Astrocyte (in vitro differentiated cells and primary cell): ENCODE measurements around the gene KLHDC9. TPM values are rescaled to one million over a fixed set of nuclear protein-coding genes. Genes with fewer than 3 reads are reported as not detected.
A peak's percentile ranks its signal among the peaks of the same experiment; 100 is the strongest.
"Not testable (repeated sequence)": the region's sequence is repeated elsewhere in the genome, so short reads cannot be mapped to it uniquely, and the experiment has no call there.

ENCODE experiments used
- DNase-seq: peaks from one replicate; pipeline ENCODE4 v3.0.0-alpha.2; 2010; ENCODE audit warnings: low read depth
- FAIRE-seq: peaks from 2 replicates; lab custom pipeline; 2011; peaks lifted over from hg19 to GRCh38; lab: Jason Lieb, UNC
- H2AFZ ChIP-seq: 2 replicates; pipeline ENCODE4 v1.6.0; 2012; ENCODE audit warnings: low read depth, low read length, inconsistent platforms
- H3K27ac ChIP-seq: 2 replicates; pipeline ENCODE4 v1.5.1; 2011; ENCODE audit warnings: low read depth, low read length, inconsistent platforms
- H3K27me3 ChIP-seq: 2 replicates; pipeline ENCODE4 v1.6.0; 2011; ENCODE audit warnings: low read length, inconsistent platforms; ENCODE audit not compliant: insufficient read depth
- H3K36me3 ChIP-seq: 2 replicates; pipeline ENCODE4 v1.5.1; 2011; ENCODE audit warnings: low read length, inconsistent platforms; ENCODE audit not compliant: insufficient read depth
- H3K4me1 ChIP-seq: 2 replicates; pipeline ENCODE4 v1.5.1; 2011; ENCODE audit warnings: low read length, inconsistent platforms; ENCODE audit not compliant: insufficient read depth
- H3K4me2 ChIP-seq: 2 replicates; pipeline ENCODE4 v1.6.0; 2012; ENCODE audit warnings: low read length, inconsistent platforms
- H3K4me3 ChIP-seq: 2 replicates; pipeline ENCODE4 v1.5.1; 2011; ENCODE audit warnings: low read depth, mild to moderate bottlenecking, low read length, inconsistent platforms; ENCODE audit not compliant: insufficient read depth
- H3K79me2 ChIP-seq: 2 replicates; pipeline ENCODE4 v1.6.0; 2012; ENCODE audit warnings: mild to moderate bottlenecking, low read length, inconsistent platforms; ENCODE audit not compliant: insufficient read depth
- H3K9ac ChIP-seq: 2 replicates; pipeline ENCODE4 v1.6.0; 2012; ENCODE audit warnings: mild to moderate bottlenecking, low read length, inconsistent platforms
- H3K9me3 ChIP-seq: 2 replicates; pipeline ENCODE4 v1.5.1; 2012; ENCODE audit warnings: low read depth, mild to moderate bottlenecking, low read length, inconsistent platforms; ENCODE audit not compliant: insufficient read depth
- H4K20me1 ChIP-seq: 2 replicates; pipeline ENCODE4 v1.6.0; 2012; ENCODE audit warnings: low read length, inconsistent platforms; ENCODE audit not compliant: insufficient read depth
- H3K27ac Mint-ChIP-seq: one replicate; pipeline ENCODE4 v1.8.0; 2021; ENCODE audit warnings: mild to moderate bottlenecking, mixed read lengths; ENCODE audit not compliant: unreplicated experiment
- H3K27me3 Mint-ChIP-seq: one replicate; pipeline ENCODE4 v1.8.0; 2021; ENCODE audit warnings: low read depth, mixed read lengths; ENCODE audit not compliant: unreplicated experiment
- H3K36me3 Mint-ChIP-seq: one replicate; pipeline ENCODE4 v1.8.0; 2021; ENCODE audit warnings: low read depth, mixed read lengths; ENCODE audit not compliant: unreplicated experiment
- H3K4me1 Mint-ChIP-seq: one replicate; pipeline ENCODE4 v1.8.0; 2021; ENCODE audit warnings: low read depth, mixed read lengths; ENCODE audit not compliant: unreplicated experiment
- H3K4me3 Mint-ChIP-seq: one replicate; pipeline ENCODE4 v1.8.0; 2021; ENCODE audit warnings: mild to moderate bottlenecking, moderate library complexity, mixed read lengths; ENCODE audit not compliant: unreplicated experiment
- H3K9me3 Mint-ChIP-seq: one replicate; pipeline ENCODE4 v1.8.0; 2021; ENCODE audit warnings: mild to moderate bottlenecking, mixed read lengths; ENCODE audit not compliant: unreplicated experiment
- CTCF ChIP-seq: IDR thresholded peaks from 2 replicates; pipeline ENCODE4 v1.5.1; 2011; ENCODE audit warnings: low read depth, mild to moderate bottlenecking, inconsistent platforms, low read length, moderate library complexity; ENCODE audit not compliant: insufficient read depth
- EZH2 ChIP-seq: IDR thresholded peaks from 2 replicates; pipeline ENCODE4 v1.6.1; 2012; ENCODE audit warnings: mild to moderate bottlenecking, low read length, inconsistent platforms; ENCODE audit not compliant: insufficient read depth
- total RNA-seq: library from RNA; stranded (reverse); gene quantifications from 2 replicates; pipeline ENCODE4 v1.2.1, GENCODE V29; 2021

KLHDC9 gene
- total RNA-seq, 1 donor from 2014 or later = 1.5 TPM

GRCh38 chr1:161114556-161114955, 16.4 kb downstream of the KLHDC9 start:
- DNase-seq (no peak), FAIRE-seq (no peak)
- Histone ChIP-seq H3K9ac (peak overlapping the region; percentile 23), H3K36me3 (peaks cover 6% of the 10 kb centered on the region), H3K79me2 (peaks cover 97% of the 10 kb centered on the region), H3K27ac (peak overlapping the region; percentile 98), H2AFZ (no peak overlapping the region), H3K4me1 (peaks cover 27% of the 10 kb centered on the region), H3K27me3 (no peaks in the 10 kb centered on the region), H3K9me3 (no peaks in the 10 kb centered on the region), H3K4me2 (peak overlapping the region; percentile 86), H3K4me3 (no peak overlapping the region), H4K20me1 (peaks cover 51% of the 10 kb centered on the region)
- peaks cover 3% of the 10 kb centered on the region for H3K36me3 Mint-ChIP-seq
- TF ChIP-seq CTCF (no peak), EZH2 (no peak)
- H3K27ac Mint-ChIP-seq = peak overlapping the region; percentile 86
- H3K4me3 Mint-ChIP-seq = no peak overlapping the region
- H3K27me3 Mint-ChIP-seq = no peaks in the 10 kb centered on the region
- H3K4me1 Mint-ChIP-seq = peaks cover 26% of the 10 kb centered on the region
- no peaks in the 10 kb centered on the region for H3K9me3 Mint-ChIP-seq

GRCh38 chr1:161115132-161115711, 17.1 kb downstream of the KLHDC9 start:
- peak overlapping the region; percentile 66 for H3K4me3 Mint-ChIP-seq
- no peaks in the 10 kb centered on the region for H3K9me3 Mint-ChIP-seq
- FAIRE-seq (no peak), DNase-seq (peak; percentile 96)
- Histone ChIP-seq H3K27me3 (no peaks in the 10 kb centered on the region), H3K9ac (peak overlapping the region; percentile 44), H3K36me3 (peaks cover 10% of the 10 kb centered on the region), H3K27ac (peak overlapping the region; percentile 98), H2AFZ (no peak overlapping the region), H3K4me3 (no peak overlapping the region), H3K4me1 (peaks cover 31% of the 10 kb centered on the region), H4K20me1 (peaks cover 52% of the 10 kb centered on the region), H3K79me2 (peaks cover 94% of the 10 kb centered on the region), H3K4me2 (peak overlapping the region; percentile 86), H3K9me3 (no peaks in the 10 kb centered on the region)
- H3K4me1 Mint-ChIP-seq = peaks cover 33% of the 10 kb centered on the region
- no peak for TF ChIP-seq EZH2
- no peak for TF ChIP-seq CTCF
- peaks cover 8% of the 10 kb centered on the region for H3K36me3 Mint-ChIP-seq
- H3K27ac Mint-ChIP-seq = peak overlapping the region; percentile 86
- no peaks in the 10 kb centered on the region for H3K27me3 Mint-ChIP-seq

- Histone ChIP-seq H3K4me1 (peaks cover 31% of the 10 kb centered on the region), H3K79me2 (peaks cover 94% of the 10 kb centered on the region), H4K20me1 (peaks cover 51% of the 10 kb centered on the region), H3K27ac (peak overlapping the region; percentile 98), H3K36me3 (peaks cover 15% of the 10 kb centered on the region), H3K9ac (peak overlapping the region; percentile 44), H3K4me2 (peak overlapping the region; percentile 86)
- not testable (repeated sequence) for H3K9me3 Mint-ChIP-seq, H3K27me3 ChIP-seq, FAIRE-seq, H3K9me3 ChIP-seq, H3K36me3 Mint-ChIP-seq, H3K27me3 Mint-ChIP-seq, H2AFZ ChIP-seq, H3K4me3 ChIP-seq, DNase-seq
- H3K4me1 Mint-ChIP-seq = peaks cover 36% of the 10 kb centered on the region
- peak overlapping the region; percentile 98 for H3K27ac Mint-ChIP-seq
- H3K4me3 Mint-ChIP-seq = peak overlapping the region; percentile 95
Measured at GRCh38 chr1:161115961-161116360, 17.8 kb downstream of the KLHDC9 start.
